Measurements from ENCODE around the gene YJU2. TPM values are rescaled to one million over a fixed set of nuclear protein-coding genes. Genes with fewer than 3 reads are reported as not detected.
"Not testable (repeated sequence)": the region's sequence is repeated elsewhere in the genome, so short reads cannot be mapped to it uniquely, and the experiment has no call there.

Gene YJU2
- total RNA-seq, 1 donor from 2014 or later, result 22.1 TPM

DNA sequence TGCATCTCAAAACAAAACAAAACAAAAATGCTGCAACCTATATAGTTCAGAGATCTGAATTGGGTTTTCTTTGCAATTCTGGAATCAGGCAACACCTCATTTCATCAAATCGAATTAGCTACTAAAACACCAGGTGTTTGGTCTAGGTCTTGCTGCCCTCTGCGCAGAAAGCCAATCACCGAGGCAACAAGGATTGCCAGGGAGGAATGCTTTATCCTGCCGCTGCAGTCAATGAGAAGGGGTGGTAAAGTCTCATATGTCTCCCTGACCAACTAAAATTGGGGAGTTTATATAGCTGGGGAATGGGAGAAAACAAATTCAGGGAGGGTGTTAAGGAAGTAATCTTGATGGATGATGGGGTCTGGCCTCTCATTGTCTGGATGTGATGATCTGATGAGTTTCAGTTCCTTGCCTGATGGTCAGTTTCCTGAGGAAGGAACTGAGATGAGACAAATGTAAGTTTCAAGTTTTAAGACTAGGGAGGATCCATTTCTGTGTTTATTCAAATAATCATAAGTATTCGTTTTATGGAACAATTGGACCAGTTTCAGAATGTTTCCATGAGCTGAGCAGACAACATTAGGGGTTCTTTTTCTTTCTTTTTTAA, 5.0 kb upstream of the YJU2 start:
- peaks cover 4% of the 10 kb centered on the region for H3K4me1 Mint-ChIP-seq
- TF ChIP-seq, protein P1, sequence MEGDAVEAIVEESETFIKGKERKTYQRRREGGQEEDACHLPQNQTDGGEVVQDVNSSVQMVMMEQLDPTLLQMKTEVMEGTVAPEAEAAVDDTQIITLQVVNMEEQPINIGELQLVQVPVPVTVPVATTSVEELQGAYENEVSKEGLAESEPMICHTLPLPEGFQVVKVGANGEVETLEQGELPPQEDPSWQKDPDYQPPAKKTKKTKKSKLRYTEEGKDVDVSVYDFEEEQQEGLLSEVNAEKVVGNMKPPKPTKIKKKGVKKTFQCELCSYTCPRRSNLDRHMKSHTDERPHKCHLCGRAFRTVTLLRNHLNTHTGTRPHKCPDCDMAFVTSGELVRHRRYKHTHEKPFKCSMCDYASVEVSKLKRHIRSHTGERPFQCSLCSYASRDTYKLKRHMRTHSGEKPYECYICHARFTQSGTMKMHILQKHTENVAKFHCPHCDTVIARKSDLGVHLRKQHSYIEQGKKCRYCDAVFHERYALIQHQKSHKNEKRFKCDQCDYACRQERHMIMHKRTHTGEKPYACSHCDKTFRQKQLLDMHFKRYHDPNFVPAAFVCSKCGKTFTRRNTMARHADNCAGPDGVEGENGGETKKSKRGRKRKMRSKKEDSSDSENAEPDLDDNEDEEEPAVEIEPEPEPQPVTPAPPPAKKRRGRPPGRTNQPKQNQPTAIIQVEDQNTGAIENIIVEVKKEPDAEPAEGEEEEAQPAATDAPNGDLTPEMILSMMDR (IDR thresholded peaks at IDR 0.05; ENCODE audit: unreplicated experiment), result no peak
- peaks cover 9% of the 10 kb centered on the region for H3K9me3 Mint-ChIP-seq
- peaks cover 3% of the 10 kb centered on the region for H3K27me3 Mint-ChIP-seq (ENCODE audit: low read depth)
- no peak overlapping the region for H3K27ac Mint-ChIP-seq
- no peaks in the 10 kb centered on the region for H3K36me3 Mint-ChIP-seq
- H3K4me3 Mint-ChIP-seq, result no peak overlapping the region
- no peak for DNase-seq (ENCODE audit: low spot score in 2 of 2, unreplicated experiment in 2 of 2)

DNA sequence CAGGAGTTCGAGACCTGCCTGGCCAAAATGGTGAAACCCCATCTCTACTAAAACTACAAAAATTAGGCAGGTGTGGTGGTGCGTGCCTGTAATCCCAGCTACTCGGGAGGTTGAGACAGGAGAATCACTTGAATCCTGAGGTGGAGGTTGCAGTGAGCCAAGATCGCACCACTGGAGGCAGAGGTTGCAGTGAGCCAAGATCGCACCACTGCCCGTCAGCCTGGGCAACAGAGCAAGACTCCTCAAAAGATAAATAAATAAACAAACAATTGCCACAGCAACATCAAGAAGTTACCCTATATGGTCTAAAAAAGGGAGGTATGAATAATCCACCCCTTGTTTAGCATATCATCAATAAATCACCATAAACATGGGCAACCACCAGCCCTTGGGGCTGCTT, 942 bp upstream of the YJU2 start:
- H3K27me3 Mint-ChIP-seq (ENCODE audit: low read depth); H3K9me3 Mint-ChIP-seq; H3K4me3 Mint-ChIP-seq; DNase-seq (ENCODE audit: low spot score in 2 of 2, unreplicated experiment in 2 of 2); H3K27ac Mint-ChIP-seq; H3K4me1 Mint-ChIP-seq: not testable (repeated sequence)
- peaks cover 19% of the 10 kb centered on the region for H3K36me3 Mint-ChIP-seq

DNA sequence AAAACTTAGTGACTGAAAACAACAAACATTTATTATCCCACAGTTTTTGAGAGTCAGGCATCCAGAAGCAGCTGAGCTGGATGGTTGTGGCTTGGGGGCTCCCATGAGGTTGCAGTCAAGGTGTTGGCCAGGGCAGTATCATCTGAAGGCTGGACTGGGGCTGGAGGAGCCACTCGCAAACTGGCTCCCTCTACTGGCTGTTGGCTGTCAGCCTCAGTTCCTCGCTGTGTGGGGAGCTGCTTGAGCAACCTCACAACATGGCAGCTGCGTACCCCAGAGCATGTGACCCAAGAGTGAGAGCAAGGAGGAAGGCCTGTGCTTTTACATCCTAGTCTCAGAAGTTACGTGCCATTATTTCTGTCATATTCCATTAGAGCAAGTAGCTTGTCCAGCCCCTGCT, 9.7 kb downstream of the YJU2 start:
- H3K4me3 Mint-ChIP-seq, result no peak overlapping the region
- H3K27ac Mint-ChIP-seq, result no peak overlapping the region
- no peak for DNase-seq (ENCODE audit: low spot score in 2 of 2, unreplicated experiment in 2 of 2)
- peaks cover 5% of the 10 kb centered on the region for H3K9me3 Mint-ChIP-seq
- H3K4me1 Mint-ChIP-seq, result no peaks in the 10 kb centered on the region
- H3K27me3 Mint-ChIP-seq (ENCODE audit: low read depth), result no peaks in the 10 kb centered on the region
- TF ChIP-seq, protein P1 (IDR thresholded peaks at IDR 0.05; ENCODE audit: unreplicated experiment), result no peak
- peaks cover 41% of the 10 kb centered on the region for H3K36me3 Mint-ChIP-seq

DNA sequence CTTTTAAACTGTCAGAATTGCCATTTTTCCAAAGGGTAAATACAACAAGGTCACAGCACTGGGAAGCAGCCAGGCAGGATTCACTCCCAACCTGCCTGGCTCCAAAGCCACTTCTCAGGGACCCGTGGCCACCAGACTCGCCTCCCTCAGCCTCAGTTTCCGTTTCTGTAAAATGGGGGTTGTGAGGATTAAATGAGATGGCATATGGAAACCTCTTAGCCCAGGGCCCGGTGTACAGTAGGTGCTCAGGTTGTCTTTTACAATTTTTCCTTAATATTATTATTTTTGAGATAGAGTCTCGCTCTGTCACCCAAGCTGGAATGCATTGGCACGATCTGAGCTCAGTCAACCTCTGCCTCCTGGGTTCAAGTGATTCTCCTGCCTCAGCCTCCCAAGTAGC, 10.1 kb downstream of the YJU2 start:
- Mint-ChIP-seq H3K9me3 (peaks cover 5% of the 10 kb centered on the region), H3K27ac (no peak overlapping the region), H3K36me3 (peaks cover 38% of the 10 kb centered on the region), H3K27me3 (ENCODE audit: low read depth) (no peaks in the 10 kb centered on the region), H3K4me1 (no peaks in the 10 kb centered on the region), H3K4me3 (no peak overlapping the region)
- DNase-seq (ENCODE audit: low spot score in 2 of 2, unreplicated experiment in 2 of 2), result no peak
- TF ChIP-seq, protein P1 (IDR thresholded peaks at IDR 0.05; ENCODE audit: unreplicated experiment), result no peak

DNA sequence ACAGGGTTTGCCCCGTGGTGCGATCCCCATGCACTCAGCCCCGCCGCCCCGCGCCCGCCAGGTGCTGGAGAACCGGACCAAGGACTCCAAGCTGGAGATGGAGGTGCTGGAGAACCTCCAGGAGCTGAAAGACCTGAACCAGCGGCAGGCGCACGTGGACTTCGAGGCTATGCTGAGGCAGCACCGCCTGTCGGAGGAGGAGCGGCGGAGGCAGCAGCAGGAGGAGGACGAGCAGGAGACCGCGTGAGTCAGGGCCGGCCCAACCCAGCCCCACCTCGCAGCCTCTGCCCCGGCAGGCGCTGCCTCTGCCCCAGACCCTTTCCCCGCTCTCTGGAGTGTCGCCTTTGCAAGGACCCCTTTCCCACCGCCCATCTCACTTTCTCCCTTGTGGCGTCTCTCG, 11.3 kb downstream of the YJU2 start:
- no peak overlapping the region for H3K4me3 Mint-ChIP-seq
- no peak for DNase-seq (ENCODE audit: low spot score in 2 of 2, unreplicated experiment in 2 of 2)
- no peaks in the 10 kb centered on the region for H3K4me1 Mint-ChIP-seq
- TF ChIP-seq, protein P1 (IDR thresholded peaks at IDR 0.05; ENCODE audit: unreplicated experiment), result no peak
- no peaks in the 10 kb centered on the region for H3K27me3 Mint-ChIP-seq (ENCODE audit: low read depth)
- no peak overlapping the region for H3K27ac Mint-ChIP-seq
- H3K36me3 Mint-ChIP-seq, result peaks cover 30% of the 10 kb centered on the region
- peaks cover 5% of the 10 kb centered on the region for H3K9me3 Mint-ChIP-seq

DNA sequence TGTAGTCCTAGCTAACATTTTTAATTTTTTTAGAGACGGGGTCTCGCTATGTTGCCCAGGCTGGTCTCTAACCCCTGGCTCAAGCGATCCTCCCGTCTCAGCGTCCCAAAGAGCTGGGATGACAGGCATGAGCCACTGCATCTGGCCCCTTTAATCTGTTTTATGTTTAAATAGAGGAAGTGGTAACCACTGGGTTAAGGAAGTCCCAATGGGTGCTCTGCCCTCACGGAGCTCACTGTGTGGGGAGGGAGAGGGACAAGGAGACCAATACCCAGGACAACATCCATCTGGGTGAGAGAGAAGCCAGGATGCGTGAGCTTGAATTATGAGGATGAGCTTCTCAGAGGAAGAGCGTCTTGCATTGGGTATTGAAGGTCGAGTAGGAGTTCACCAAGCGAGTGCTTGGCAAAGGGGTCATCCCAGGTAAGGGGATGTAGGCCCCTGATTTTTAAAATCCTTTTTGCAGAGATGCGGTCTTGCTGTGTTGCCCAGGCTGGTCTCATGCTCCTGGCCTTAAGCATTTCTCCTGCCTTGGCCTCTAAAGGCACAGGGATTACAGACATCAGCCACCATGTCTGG, 13.8 kb downstream of the YJU2 start:
- TF ChIP-seq, protein P1 (IDR thresholded peaks at IDR 0.05; ENCODE audit: unreplicated experiment), result no peak
- Mint-ChIP-seq H3K27ac (no peak overlapping the region), H3K4me3 (no peak overlapping the region)

More for the DNA sequence above, 13.8 kb downstream of the YJU2 start:
- H3K36me3 Mint-ChIP-seq, result peaks cover 17% of the 10 kb centered on the region
- no peaks in the 10 kb centered on the region for H3K4me1 Mint-ChIP-seq
- H3K9me3 Mint-ChIP-seq, result no peaks in the 10 kb centered on the region
- no peaks in the 10 kb centered on the region for H3K27me3 Mint-ChIP-seq (ENCODE audit: low read depth)
- no peak for DNase-seq (ENCODE audit: low spot score in 2 of 2, unreplicated experiment in 2 of 2)
